Cardiac muscle cell (in vitro differentiated cells and primary cell): ENCODE measurements around the gene TMEM86A. TPM values are rescaled to one million over a fixed set of nuclear protein-coding genes. Genes with fewer than 3 reads are reported as not detected.

Experiments used
- DNase-seq, 2 donors: peaks; one replicate each; pipeline versions ENCODE4 v3.0.0 to v3.0.0-alpha.2; 2010 to 2017; ENCODE audit warnings: low read depth in 1 of 2, low spot score in 1 of 2
- H3K27ac ChIP-seq: fragments of 200-600 bp; sonication (generic); 2 replicates; pipeline ENCODE4 v1.5.1; 2016
- H3K27me3 ChIP-seq: fragments of 200-600 bp; sonication (generic); 2 replicates; pipeline ENCODE4 v1.6.0; 2016; ENCODE audit warnings: control low read depth
- H3K36me3 ChIP-seq: fragments of 200-600 bp; sonication (generic); 2 replicates; pipeline ENCODE4 v1.5.1; 2016; ENCODE audit warnings: control low read depth
- H3K4me1 ChIP-seq: fragments of 200-600 bp; sonication (generic); 2 replicates; pipeline ENCODE4 v1.8.1; 2017; ENCODE audit warnings: low read depth, mild to moderate bottlenecking, mixed run types
- H3K4me3 ChIP-seq: fragments of 200-600 bp; sonication (generic); 2 replicates; pipeline ENCODE4 v1.5.1; 2016; ENCODE audit warnings: mild to moderate bottlenecking
- H3K9me3 ChIP-seq: fragments of 200-600 bp; sonication (generic); 2 replicates; pipeline ENCODE4 v1.5.1; 2017; ENCODE audit warnings: low read depth, mild to moderate bottlenecking, control low read depth
- polyA plus RNA-seq: library from polyadenylated mRNA; unstranded; fragments of >200 nt; fragmentation: Nextera tagmentation; extraction: Ambion mirVana; gene quantifications from 2 replicates; pipeline ENCODE4 v1.2.1, GENCODE V29; 2016
- total RNA-seq: library from RNA; depleted of rRNA; stranded (reverse); fragments of >200 nt; gene quantifications from 2 replicates; pipeline ENCODE4 v1.2.3, GENCODE V29; 2016
- TF ChIP-seq, protein P1 (sequence below): IDR thresholded peaks from 2 replicates; pipeline ENCODE4 v1.5.1; 2012; ENCODE audit warnings: low read depth, mild to moderate bottlenecking, low read length

Gene TMEM86A
- total and polyA plus RNA-seq, 2 experiments from 2014 or later = 3.4 to 5.2 TPM

DNA sequence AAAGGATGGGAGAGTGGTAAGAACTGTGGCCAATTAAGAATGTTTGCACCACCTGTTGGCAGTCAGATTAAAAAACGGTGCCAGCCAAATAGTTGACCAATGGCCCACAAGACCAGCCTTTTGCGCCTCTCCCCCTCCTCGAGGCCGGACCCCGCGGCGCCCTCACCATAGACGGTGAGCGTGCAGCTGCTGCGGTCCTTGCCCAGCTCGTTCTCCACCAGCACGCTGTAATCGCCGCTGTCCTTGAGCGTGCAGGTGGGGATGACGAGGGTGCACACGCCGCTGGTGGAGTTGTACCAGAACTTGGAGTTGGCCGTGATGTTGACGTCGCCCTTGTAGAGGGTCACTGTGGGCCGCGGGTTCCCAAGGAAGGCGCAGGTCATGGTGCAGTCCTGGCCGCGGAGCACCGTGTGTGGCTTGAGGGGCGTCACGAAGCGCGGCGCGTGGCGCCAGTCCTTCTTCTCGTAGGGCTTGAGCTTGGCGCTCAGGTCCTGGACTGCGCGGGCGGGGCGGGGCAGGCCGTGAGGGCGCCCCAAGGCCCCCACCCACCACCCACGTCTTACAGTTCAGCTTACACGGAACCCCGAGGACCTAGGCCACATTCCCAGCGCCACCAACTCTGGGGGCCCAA, 7.2 kb downstream of the TMEM86A start:
- H3K4me3 ChIP-seq = peak overlapping the region; percentile 51
- H3K4me1 ChIP-seq = no peaks in the 10 kb centered on the region
- TF ChIP-seq, protein P1, sequence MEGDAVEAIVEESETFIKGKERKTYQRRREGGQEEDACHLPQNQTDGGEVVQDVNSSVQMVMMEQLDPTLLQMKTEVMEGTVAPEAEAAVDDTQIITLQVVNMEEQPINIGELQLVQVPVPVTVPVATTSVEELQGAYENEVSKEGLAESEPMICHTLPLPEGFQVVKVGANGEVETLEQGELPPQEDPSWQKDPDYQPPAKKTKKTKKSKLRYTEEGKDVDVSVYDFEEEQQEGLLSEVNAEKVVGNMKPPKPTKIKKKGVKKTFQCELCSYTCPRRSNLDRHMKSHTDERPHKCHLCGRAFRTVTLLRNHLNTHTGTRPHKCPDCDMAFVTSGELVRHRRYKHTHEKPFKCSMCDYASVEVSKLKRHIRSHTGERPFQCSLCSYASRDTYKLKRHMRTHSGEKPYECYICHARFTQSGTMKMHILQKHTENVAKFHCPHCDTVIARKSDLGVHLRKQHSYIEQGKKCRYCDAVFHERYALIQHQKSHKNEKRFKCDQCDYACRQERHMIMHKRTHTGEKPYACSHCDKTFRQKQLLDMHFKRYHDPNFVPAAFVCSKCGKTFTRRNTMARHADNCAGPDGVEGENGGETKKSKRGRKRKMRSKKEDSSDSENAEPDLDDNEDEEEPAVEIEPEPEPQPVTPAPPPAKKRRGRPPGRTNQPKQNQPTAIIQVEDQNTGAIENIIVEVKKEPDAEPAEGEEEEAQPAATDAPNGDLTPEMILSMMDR = no peak
- DNase-seq = peak; percentile 20 to 46
- H3K9me3 ChIP-seq = no peaks in the 10 kb centered on the region
- no peak overlapping the region for H3K27ac ChIP-seq
- H3K36me3 ChIP-seq = no peaks in the 10 kb centered on the region
- H3K27me3 ChIP-seq = peaks cover 10% of the 10 kb centered on the region

DNA sequence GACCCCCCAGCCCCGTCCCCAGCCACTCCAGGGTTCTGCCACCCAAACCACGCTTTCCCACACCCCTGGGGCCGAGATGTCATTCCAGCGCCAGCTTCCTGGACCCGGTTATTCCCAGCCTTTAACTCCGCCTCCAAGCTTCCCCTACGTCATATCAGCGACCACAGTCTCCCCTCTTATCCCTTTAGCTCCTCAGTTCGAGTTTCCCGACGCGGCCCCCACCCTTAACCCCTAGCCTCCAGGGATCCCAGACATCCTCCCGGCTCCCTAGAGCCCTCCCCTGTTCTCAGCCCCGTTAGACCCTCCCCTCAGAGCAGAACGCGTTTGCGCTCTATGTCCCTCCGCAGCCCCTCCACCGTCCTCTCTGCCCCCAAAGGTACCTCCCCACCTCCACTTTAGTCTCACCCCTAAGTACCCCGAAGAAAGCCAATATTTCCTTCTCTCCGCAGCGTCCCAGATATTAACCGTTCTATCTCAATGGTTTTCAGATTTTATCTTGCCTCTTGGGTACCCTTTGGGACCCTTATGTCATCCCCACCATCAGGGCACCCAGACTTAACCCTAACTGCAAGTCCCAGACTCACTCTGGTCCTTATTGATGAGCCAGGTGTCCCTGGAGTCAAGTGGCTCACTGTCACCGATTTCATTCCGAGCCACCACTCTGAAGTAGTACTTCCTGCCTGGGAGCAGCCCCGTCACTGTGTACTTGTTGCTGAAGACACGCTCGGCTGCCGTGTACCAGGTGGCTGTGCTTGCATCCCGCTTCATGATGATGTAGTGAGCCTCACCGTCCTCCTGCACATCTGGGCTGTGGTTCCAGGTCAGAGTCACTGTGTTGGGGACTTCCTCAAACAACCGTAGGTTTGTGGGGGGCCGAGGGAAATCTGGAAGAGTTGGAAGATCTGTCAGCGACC, 8.0 kb downstream of the TMEM86A start:
- Histone ChIP-seq H3K27ac (no peak overlapping the region), H3K4me3 (peak overlapping the region; percentile 51), H3K4me1 (no peaks in the 10 kb centered on the region), H3K9me3 (no peaks in the 10 kb centered on the region), H3K36me3 (no peaks in the 10 kb centered on the region), H3K27me3 (peaks cover 10% of the 10 kb centered on the region)
- TF ChIP-seq, protein P1 = no peak
- peak; percentile 56 to 77 for DNase-seq

DNA sequence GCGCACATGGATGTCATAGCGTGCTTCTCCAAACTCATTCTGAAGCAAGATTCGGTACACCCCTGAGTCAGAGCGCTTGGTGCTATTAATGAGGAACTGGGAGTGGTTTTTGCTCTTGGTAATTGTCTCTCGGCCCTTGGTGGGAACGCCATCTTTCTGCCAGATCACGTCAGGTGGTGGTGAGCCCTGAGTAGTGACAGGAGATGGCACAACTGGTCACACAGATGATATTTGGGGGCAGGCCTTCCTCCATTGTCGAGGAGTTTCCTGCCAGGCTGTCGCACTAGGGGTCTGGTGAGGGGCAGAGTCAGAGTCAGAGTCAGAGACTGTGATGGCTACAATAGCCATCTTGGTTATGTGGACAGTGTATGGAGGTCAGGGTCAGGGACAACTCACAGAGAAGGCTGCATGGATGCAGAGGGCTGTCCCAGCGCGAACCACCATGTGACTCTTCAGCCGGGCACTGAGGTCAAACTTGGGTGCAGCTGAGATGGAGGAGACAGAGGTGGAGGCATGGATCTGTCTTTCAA, 9.3 kb downstream of the TMEM86A start:
- Histone ChIP-seq H3K4me3 (no peak overlapping the region), H3K9me3 (no peaks in the 10 kb centered on the region), H3K4me1 (no peaks in the 10 kb centered on the region), H3K36me3 (no peaks in the 10 kb centered on the region), H3K27me3 (peaks cover 12% of the 10 kb centered on the region), H3K27ac (no peak overlapping the region)
- DNase-seq = no peak
- TF ChIP-seq, protein P1 = no peak

DNA sequence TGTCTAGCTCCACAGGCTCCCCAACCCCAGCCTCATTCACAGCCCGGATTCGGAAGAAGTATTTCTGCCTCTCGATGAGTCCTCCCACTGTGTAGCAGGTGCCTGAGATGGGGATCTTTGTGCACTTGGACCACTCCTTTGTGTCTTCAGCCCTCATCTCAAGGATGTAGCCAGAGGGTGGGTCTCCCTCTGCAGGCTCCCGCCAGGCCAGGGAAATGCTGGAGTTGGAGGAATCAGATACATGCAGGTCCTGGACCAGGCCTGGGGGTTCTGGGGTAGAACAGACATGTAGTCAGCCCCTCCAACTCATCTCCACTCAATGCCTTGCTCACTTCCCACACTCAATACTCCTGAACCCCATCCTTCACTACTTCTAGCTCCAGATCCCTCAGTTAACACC, 10.8 kb downstream of the TMEM86A start:
- Histone ChIP-seq H3K27ac (no peak overlapping the region), H3K27me3 (peaks cover 12% of the 10 kb centered on the region), H3K4me3 (no peak overlapping the region), H3K4me1 (no peaks in the 10 kb centered on the region), H3K9me3 (no peaks in the 10 kb centered on the region), H3K36me3 (no peaks in the 10 kb centered on the region)
- no peak for DNase-seq
- TF ChIP-seq, protein P1 = no peak

DNA sequence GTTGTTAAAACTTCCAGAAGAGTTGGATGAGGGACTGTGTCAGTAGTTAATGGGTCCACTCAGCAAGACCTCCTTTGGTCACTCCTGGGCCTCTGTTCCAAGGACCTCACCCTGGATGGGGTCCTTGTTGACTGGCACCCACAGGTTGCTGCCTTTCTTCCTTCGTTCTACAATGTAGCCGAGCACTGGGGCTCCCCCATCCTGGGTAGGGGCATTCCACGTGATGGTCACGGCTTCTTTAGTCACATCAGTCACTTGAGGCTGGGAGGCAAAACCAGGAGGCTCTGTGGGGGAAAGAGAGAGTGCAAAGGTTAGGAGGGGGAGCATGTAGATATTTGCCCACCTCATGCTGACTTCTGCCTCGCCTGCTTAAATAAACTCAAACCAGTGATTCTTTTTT, 12.0 kb downstream of the TMEM86A start:
- no peaks in the 10 kb centered on the region for H3K36me3 ChIP-seq
- peaks cover 12% of the 10 kb centered on the region for H3K27me3 ChIP-seq
- no peaks in the 10 kb centered on the region for H3K9me3 ChIP-seq
- H3K4me1 ChIP-seq = no peaks in the 10 kb centered on the region
- DNase-seq = no peak
- no peak overlapping the region for H3K27ac ChIP-seq
- no peak overlapping the region for H3K4me3 ChIP-seq
- TF ChIP-seq, protein P1 = no peak
